ENCODE measurements around the gene NDUFS1. TPM values are rescaled to one million over a fixed set of nuclear protein-coding genes. Genes with fewer than 3 reads are reported as not detected.

Gene NDUFS1
- total and polyA plus RNA-seq, 9 of the 15 experiments (the other 6 are each of a cell fraction or from before 2014, with no cell fraction given) = 75.0 to 130 (median 91.5) TPM

GRCh38 chr2:206176901-206177300 is 17.7 kb upstream of the NDUFS1 start (continued):
- TF ChIP-seq ETV6 (IDR thresholded peaks at IDR 0.05; ENCODE audit: borderline replicate concordance in 1 of 2, low read depth in 2 of 2, low read length in 1 of 2) (no peak), ETV6 (CRISPR knock-in tag; IDR thresholded peaks at IDR 0.05; ENCODE audit: borderline replicate concordance) (no peak), XRCC5 (IDR thresholded peaks at IDR 0.05; ENCODE audit: low read depth, low read length) (no peak)

- H3K36me3 ChIP-seq (ENCODE audit: control insufficient read depth, insufficient read depth, low read length) = no peaks in the 10 kb centered on the region
- H3K27ac ChIP-seq (ENCODE audit: extremely low read depth, low read depth, low read length) = no peak overlapping the region
- no peaks in the 10 kb centered on the region for H3K79me2 ChIP-seq (ENCODE audit: control insufficient read depth, insufficient read depth, low read length)
- no peak overlapping the region for H2AFZ ChIP-seq (ENCODE audit: low read depth, low read length)
- H3K9me1 ChIP-seq (ENCODE audit: control insufficient read depth, insufficient read depth, low read length) = no peaks in the 10 kb centered on the region
- H3K9ac ChIP-seq (ENCODE audit: insufficient read depth in 1 of 2, low read depth in 2 of 2, low read length in 2 of 2) = no peak overlapping the region
- TF ChIP-seq BACH1 (tag; IDR thresholded peaks at IDR 0.05) (no peak), PRDM10 (IDR thresholded peaks at IDR 0.05; ENCODE audit: partially characterized antibody) (no peak), ERF (CRISPR knock-in tag; IDR thresholded peaks at IDR 0.05) (no peak), KHSRP (IDR thresholded peaks at IDR 0.05) (no peak)
- no peak overlapping the region for H3K4me2 ChIP-seq (ENCODE audit: insufficient read depth, low read length)
- DNase-seq (ENCODE audit: extremely low read depth in 1 of 4, low spot score in 3 of 4) (no peak), FAIRE-seq (no peak), ATAC-seq (no peak)
- peaks cover 2 to 9% of the 10 kb centered on the region in 2 experiments; a peak in 2 of 5 replicates for H3K27me3 ChIP-seq (ENCODE audit: control insufficient read depth in 2 of 2, insufficient read depth in 2 of 2, low read length in 2 of 2)
- POLR2A ChIA-PET = interaction anchor here (0.6 to 0.8 kb wide), 3 partner anchors 13 to 32 kb away, joined by 3 read pairs; partner anchors contain the start of genes EEF1B2 and NDUFS1
- no peaks in the 10 kb centered on the region for H3K9me3 ChIP-seq (replicated peaks; ENCODE audit: control insufficient read depth, insufficient read depth, low read depth, low read length)
- 4% methylated on average over 2 of the region's 2 CpGs for whole genome bisulfite sequencing (ENCODE audit: insufficient coverage, low coverage, missing lambda C conversion rate)
- in situ Hi-C loops (cut with MboI) = no loop called here
- intact Hi-C loops (cut with micrococcal nuclease) = no loop called here
- no peaks in the 10 kb centered on the region for H3K4me1 ChIP-seq (replicated peaks in 1 of 2; ENCODE audit: control insufficient read depth in 2 of 2, insufficient read depth in 2 of 2, low read length in 2 of 2)
- H4K20me1 ChIP-seq (replicated peaks; ENCODE audit: control insufficient read depth, insufficient read depth, low read length) = no peaks in the 10 kb centered on the region
- H3K4me3 ChIP-seq = no peak overlapping the region
- no TSS peak for BruUV-seq (replicated peaks)
- CTCF ChIA-PET (ENCODE audit: low intra/inter-chr PET ratio) = no interaction called here
These were observed 16.9 kb upstream of the NDUFS1 start for GRCh38 chr2:206176121-206176520.

Data from K562 (cell line).